Stimulated activated naive CD4-positive, alpha-beta T cell treated with Interleukin-2 at 50 U/mL for 16 hours (primary cell): Measurements from ENCODE around the gene STX2.
"Not testable (repeated sequence)": the region's sequence is repeated elsewhere in the genome, so short reads cannot be mapped to it uniquely, and the experiment has no call there.

Source experiments
- DNase-seq: peaks from one replicate; lab custom pipeline; 2025; lab: John Stamatoyannopoulos, UW

The STX2 gene

DNA sequence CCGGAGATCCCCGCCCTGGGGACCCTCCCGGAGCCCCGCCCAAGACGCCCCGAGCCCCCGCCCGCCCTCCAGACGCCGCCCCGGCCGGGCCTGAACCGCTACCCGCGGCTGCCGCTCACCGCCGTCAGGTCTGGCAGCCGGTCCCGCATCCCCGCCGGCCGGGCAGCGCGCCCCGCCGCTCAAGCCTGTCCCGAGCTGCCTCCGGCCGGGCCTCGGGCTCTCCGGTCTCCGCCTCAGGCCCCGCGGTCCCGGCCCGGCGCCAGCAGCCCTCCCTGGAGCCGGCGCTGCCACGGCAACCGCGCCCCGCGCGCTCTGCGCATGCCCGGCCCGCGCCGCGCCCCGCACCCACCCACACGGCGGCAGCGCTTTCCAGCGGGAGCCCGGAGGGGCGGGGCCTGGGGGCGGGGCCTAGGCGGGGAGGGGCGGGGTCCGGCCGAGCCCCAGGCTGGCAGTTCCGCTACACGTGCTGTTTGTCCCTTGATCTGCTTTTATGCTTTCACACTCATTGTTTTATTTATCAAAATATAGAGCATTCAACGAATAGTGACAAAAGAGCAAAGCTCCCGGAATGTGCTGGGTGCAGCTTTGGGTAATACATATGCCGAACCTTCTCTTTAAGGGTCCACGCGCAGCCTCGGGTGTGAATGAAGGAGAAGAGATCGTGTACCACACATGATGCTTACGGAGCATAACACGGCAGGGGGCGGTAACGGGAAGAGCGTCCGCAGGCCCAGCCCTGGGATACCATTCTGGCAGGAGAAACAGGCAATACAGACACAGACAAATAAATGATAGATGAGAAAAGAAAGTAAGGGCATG, at the start of gene STX2:
Gene STX2, minus strand, starts transcription at position 300 of the 819 bp plus-strand sequence. Its CDS starts 151 bp downstream, at position 149.
- peak; percentile 85 for DNase-seq

GRCh38 chr12:130887190-130887589, 48.1 kb upstream of the STX2 start:
- not testable (repeated sequence) for DNase-seq

DNA sequence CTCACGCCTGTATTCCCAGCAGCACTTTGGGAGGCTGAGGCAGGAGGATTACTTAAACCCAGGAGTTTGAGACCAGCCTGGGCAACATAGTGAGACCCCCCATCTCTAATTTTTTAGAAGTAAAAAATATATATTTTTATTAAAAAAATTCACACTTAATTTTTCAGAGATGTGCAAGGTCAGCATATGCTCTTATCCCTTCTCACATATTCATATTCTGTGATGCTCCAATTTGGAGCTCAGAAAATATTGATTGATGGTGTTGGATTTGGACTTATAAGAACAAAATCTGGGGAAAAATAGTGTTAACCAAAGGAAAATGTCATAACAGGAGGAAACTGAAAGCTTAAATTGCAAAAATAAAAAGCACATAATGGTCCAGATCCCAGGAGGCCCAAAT, 42.5 kb upstream of the STX2 start:
- no peak for DNase-seq

DNA sequence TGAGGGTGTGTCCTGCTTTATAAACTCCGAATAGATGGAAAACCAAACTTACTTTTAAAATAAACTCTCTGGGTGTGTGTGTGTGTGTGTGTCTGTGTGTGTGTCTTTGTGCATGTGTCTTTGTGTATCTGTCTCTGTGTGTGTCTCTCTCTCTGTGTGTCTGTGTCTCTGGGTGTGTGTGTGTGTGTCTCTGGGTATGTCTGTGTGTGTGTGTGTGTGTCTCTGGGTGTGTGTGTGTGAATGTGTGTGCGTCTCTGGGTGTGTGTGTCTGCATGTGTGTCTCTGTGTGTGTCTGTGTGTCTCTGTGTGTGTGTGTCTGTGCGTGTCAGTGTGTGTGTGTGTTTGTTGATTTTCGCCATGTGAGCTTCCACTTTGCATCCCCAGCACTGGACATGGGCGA, 42.0 kb upstream of the STX2 start:
- no peak for DNase-seq

DNA sequence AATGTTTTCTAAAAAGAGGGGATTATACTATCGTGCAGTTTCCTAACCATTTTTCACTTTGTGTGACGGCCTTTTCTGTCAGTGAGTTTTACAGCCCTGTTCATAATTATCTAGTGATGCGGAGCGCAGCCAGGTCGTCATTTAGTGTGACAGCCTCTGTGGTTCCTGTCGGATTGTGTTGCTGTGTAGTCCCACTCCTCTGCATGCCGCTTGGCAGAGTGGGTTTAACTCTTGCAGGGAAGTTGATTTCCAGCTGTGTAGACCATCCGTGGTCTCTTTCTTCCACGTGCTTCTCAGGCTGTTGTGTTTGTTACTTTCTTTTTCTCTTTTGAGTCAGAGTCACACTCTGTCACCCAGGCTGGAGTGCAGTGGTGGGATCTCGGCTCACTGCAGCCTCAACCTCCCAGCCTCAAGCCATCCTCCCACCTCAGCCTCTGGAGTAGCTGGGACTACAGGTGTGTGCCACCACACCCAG, 41.4 kb upstream of the STX2 start:
- no peak for DNase-seq

- no peak for DNase-seq
These were observed 40.8 kb upstream of the STX2 start for GRCh38 chr12:130879781-130880389.

DNA sequence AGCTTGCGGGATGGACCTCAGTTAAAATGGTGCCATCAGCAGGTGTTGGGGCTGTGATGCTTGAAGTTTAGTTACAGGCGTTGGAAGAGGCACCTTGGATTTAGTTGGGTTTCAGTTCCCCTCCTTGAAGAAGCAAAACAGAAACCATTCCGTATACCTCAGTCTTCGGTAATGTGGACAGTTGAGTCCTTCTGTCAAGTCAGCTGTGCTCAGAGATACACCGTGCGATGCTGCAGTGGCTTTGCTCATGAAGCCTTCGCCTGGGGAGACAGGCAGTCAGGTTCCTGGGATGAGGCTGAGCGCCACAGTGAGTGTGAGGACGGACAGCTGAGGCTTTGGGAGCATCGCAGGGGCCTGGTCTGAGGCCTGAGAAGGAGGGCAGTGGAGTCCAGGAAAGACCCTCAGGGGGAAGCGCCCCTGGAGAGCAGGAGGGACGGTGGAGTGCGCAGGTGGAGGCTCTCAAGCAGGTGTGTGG, 40.2 kb upstream of the STX2 start:
- no peak for DNase-seq

GRCh38 chr12:130878193-130879185, 39.4 kb upstream of the STX2 start:
- DNase-seq, result no peak

DNA sequence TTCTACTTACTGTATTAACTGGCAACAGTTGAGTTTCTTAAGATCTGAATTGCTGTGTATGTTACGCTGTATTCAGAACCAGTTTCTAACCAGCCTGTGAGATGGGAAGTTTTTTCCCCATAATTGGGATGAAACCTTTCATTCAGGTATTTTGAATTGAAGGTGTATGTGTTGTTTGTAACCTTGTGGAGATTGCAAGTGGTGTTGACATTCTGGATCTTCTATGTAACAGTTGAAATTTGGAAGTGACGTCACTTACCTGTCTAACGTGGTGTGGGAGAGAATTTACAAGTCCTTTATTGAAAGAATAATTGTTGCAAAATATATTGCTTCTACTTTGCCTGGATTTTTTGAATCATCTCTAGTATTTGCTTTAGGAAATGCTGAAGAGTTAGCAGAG, 38.3 kb upstream of the STX2 start:
- DNase-seq, result no peak

GRCh38 chr12:130876758-130877157, 37.7 kb upstream of the STX2 start:
- no peak for DNase-seq

GRCh38 chr12:130876297-130876696, 37.2 kb upstream of the STX2 start:
- DNase-seq, result no peak

DNA sequence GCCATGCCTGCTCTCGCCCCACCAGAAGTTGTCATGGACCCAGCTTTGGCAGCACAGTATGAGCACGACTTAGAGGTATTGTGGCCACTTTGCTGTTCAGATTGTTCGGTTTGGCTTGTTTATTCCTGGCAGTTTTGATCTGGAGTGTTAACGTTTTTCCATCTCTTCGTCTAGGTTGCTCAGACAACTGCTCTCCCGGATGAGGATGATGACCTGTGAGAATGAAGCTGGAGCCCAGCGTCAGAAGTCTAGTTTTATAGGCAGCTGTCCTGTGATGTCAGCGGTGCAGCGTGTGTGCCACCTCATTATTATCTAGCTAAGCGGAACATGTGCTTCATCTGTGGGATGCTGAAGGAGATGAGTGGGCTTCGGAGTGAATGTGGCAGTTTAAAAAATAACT, 36.7 kb upstream of the STX2 start:
- not testable (repeated sequence) for DNase-seq

DNA sequence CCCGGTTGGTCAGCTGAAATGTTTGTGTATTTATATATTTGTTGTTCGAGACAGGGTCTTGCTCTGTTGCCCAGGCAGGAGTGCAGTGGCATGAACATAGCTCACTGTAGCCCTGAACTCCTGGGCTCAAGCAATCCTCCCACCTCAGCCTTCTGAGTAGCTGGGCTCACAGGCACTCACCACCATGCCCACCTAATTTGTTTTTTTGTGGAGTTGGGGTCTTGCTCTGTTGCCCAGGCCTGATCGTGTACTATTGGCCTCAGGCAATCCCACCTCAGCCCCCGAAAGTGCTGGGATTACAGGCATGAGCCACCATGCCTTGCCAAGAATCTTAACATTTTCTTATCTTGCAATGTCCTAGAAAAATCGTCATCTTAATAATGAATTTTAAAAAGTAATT, 36.1 kb upstream of the STX2 start:
- DNase-seq, result no peak

- no peak for DNase-seq
These were observed 35.6 kb upstream of the STX2 start for GRCh38 chr12:130874696-130875095.

DNA sequence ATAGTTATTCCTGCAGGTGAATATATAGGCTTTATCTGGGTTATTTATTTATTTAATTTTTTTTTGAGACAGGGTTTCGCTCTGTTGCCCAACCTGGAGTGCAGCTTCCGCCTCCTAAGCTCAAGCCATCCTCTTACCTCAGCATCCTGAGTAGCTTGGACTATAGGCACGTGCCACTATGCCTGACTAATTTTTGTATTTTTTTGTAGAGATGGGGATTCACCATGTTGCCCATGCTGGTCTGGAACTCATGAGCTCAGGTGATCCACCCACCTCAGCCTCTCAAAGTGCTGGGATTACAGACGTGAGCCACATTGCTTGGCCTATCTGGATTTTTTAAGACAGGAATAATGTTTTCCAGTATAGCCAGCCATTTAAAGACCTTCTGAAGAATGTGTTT, 34.8 kb upstream of the STX2 start:
- DNase-seq, result no peak

- no peak for DNase-seq
These were observed 34.2 kb upstream of the STX2 start for GRCh38 chr12:130873106-130873795.

DNA sequence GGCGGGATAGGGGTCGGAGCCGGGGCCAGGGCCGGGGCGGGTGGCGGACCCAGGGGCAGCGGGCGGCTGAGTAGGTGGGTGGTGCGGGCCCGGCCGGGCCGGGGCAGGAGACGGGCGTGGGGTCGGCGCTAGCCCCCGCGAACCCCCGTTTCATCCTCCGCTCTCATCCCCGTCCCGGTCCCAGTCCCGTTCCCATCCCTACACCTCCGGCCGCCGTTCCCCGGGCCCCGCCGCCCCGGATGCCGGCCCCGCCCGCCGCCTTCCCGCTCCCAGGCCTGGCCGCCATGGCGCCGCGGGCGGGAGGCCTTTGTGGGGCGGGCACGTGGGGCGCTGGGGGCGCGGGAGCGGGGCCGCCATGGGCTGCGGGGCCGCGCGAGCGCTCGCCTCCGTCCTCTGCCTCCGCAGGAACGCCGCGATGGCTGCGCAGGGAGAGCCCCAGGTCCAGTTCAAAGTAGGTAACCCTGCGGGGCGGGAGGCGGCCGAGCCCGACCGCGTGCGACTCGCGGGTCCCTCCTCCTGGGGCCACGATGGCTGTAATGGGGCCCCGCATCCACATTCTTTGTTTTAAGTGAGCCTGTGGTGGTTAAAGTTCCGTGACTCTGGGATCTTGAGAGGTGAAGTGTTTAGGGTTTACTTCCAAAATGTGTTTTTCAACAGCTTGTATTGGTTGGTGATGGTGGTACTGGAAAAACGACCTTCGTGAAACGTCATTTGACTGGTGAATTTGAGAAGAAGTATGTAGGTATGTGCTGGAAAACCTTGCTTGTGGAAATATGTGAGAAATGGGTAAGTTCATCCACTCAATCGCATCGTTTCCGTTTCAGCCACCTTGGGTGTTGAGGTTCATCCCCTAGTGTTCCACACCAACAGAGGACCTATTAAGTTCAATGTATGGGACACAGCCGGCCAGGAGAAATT, 33.4 kb upstream of the STX2 start:
- peak; percentile 49 for DNase-seq

GRCh38 chr12:130871286-130872178, 32.5 kb upstream of the STX2 start, which contains the start of gene RAN:
Gene RAN (plus strand): TSS chr12:130872066. CDS start chr12:130872594, 528 bp downstream.
- DNase-seq, result peak; percentile 92
